ENCODE data around the gene ERMP1.
"Not testable (repeated sequence)": the region's sequence is repeated elsewhere in the genome, so short reads cannot be mapped to it uniquely, and the experiment has no call there.

ERMP1 gene

GRCh38 chr9:5790923-5791322 lies 42.0 kb downstream of the ERMP1 start:
- H3K4me3 ChIP-seq (ENCODE audit: low read length) = no peak overlapping the region
- DNase-seq (ENCODE audit: low read depth, low spot score) = peak; percentile 28

- H3K4me3 ChIP-seq (ENCODE audit: low read length) = no peak overlapping the region
Measured at GRCh38 chr9:5789489-5789888, 43.4 kb downstream of the ERMP1 start.

GRCh38 chr9:5787759-5788302 lies 45.1 kb downstream of the ERMP1 start:
- H3K4me3 ChIP-seq (ENCODE audit: low read length) = no peak overlapping the region
- DNase-seq (ENCODE audit: low read depth, low spot score) = no peak

More at GRCh38 chr9:5789489-5789888, 43.4 kb downstream of the ERMP1 start:
- no peak for DNase-seq (ENCODE audit: low read depth, low spot score)

DNA sequence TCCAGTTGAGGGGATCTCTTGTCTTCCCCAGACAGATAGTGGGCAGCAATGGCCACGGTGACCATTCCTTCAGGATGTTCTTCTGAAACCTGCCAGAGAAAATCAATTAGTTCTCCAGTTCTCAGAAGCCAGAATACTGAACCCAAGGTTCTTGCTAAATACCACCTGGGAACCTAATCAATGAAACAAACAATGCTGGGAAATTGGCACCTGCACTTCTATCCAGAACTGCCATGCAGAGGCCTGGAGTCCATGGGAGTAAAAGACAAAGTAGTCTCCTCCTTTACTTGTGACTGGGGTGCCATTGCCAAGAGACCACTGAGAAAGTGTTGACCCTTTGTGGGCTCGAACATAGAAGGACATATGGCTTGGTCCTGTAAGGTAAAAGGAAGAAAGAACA lies 45.7 kb downstream of the ERMP1 start:
- no peak for DNase-seq (ENCODE audit: low read depth, low spot score)
- H3K4me3 ChIP-seq (ENCODE audit: low read length) = no peak overlapping the region

GRCh38 chr9:5786370-5787127 lies 46.4 kb downstream of the ERMP1 start:
- H3K4me3 ChIP-seq (ENCODE audit: low read length) = no peak overlapping the region
- DNase-seq (ENCODE audit: low read depth, low spot score) = no peak

- H3K4me3 ChIP-seq (ENCODE audit: low read length) = no peak overlapping the region
- DNase-seq (ENCODE audit: low read depth, low spot score) = no peak
Measured at GRCh38 chr9:5784526-5785315, 48.2 kb downstream of the ERMP1 start.

DNA sequence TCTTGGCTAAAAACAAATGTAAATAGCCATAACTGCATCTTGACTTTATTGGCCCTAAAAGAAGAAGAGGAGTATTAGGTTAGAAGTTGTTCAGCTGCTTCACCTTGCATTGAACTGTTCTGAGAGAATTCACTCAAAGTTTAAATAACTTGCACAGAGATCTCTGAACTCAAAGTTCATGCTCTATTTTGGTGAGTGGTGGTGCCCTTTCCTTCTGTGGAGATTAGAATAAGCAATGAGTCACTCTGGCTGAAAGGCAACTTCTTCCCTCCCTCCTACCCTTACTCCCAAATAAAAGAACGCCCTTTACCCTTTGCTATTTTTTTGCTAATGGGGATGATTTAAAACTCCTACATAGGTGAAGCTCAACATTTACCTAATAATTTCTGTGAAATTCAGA lies 48.9 kb downstream of the ERMP1 start:
- DNase-seq (ENCODE audit: low read depth, low spot score) = no peak
- no peak overlapping the region for H3K4me3 ChIP-seq (ENCODE audit: low read length)

- DNase-seq (ENCODE audit: low read depth, low spot score); H3K4me3 ChIP-seq (ENCODE audit: low read length): not testable (repeated sequence)
Measured at GRCh38 chr9:5783420-5783819, 49.5 kb downstream of the ERMP1 start.

- H3K4me3 ChIP-seq (ENCODE audit: low read length); DNase-seq (ENCODE audit: low read depth, low spot score): not testable (repeated sequence)
Measured at GRCh38 chr9:5779705-5780218, 53.2 kb downstream of the ERMP1 start.

DNA sequence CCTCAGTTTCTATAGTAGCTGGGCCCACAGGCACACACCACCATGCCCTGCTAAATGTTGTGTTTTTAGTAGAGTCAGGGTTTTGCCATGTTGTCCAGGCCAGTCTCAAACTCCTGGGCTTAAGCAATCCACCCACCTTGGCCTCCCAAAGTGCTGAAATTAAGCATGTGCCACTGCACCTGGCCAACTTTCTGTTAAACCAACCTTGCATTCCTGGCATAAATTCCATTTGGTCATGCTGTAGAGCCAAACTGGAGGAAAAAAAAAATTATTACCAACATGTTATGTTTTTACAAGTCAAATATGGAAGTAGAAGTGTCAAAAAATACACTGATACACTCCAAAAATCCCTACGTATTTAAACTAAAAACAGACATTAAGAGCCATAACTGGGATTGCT lies 54.1 kb downstream of the ERMP1 start:
- no peak for DNase-seq (ENCODE audit: low read depth, low spot score)
- H3K4me3 ChIP-seq (ENCODE audit: low read length) = no peak overlapping the region

- H3K4me3 ChIP-seq (ENCODE audit: low read length) = no peak overlapping the region
- no peak for DNase-seq (ENCODE audit: low read depth, low spot score)
Measured at GRCh38 chr9:5773324-5773999, 59.5 kb downstream of the ERMP1 start.

GRCh38 chr9:5767968-5768932 lies 64.7 kb downstream of the ERMP1 start:
- peak; percentile 15 for DNase-seq (ENCODE audit: low read depth, low spot score)
- H3K4me3 ChIP-seq (ENCODE audit: low read length) = no peak overlapping the region

GRCh38 chr9:5764130-5764868 lies 68.6 kb downstream of the ERMP1 start:
- H3K4me3 ChIP-seq (ENCODE audit: low read length) = no peak overlapping the region

GRCh38 chr9:5762421-5762820 lies 70.5 kb downstream of the ERMP1 start:
- DNase-seq (ENCODE audit: low read depth, low spot score) = no peak

More at GRCh38 chr9:5764130-5764868, 68.6 kb downstream of the ERMP1 start:
- peak; percentile 18 for DNase-seq (ENCODE audit: low read depth, low spot score)

DNA sequence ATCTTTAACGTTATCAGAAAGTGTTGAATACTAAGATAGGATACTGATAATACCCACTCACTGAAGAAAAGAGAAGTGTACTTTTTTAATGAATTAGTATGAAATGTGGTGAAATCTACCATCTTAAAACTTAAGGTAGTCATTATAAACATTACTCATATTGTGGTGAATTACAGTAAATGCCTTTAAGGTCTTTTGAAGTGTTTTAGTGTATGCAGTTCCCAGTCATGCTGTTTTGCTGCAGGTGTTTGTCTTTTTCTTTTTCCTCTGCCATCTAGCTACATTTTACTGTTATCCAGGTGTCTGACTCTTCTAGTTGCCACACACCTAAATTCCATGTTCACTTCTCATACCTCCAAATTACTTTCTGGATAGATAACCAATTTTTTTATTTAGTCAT lies 72.6 kb downstream of the ERMP1 start:
- no peak overlapping the region for H3K4me3 ChIP-seq (ENCODE audit: low read length)
- no peak for DNase-seq (ENCODE audit: low read depth, low spot score)

More at GRCh38 chr9:5762421-5762820, 70.5 kb downstream of the ERMP1 start:
- no peak overlapping the region for H3K4me3 ChIP-seq (ENCODE audit: low read length)

DNA sequence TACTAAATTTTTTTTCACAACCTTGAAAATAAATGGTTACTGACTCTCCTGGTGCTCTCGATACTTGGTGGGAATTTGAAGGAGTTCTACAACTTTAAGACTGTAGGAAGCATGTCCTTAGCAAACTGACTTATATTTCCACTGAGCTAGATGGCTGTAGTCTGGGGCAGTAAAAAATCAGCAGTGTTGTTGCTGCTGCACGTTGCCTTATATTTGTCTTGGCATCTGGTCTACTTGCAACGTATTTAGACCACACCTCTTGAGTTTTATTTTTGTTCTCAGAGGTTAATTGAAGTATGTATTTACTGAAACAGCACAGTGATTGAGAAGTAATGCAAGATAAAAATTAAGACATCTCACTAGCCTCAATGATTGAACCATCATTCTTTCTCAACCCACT lies 76.3 kb downstream of the ERMP1 start:
- no peak overlapping the region for H3K4me3 ChIP-seq (ENCODE audit: low read length)
- no peak for DNase-seq (ENCODE audit: low read depth, low spot score)

GRCh38 chr9:5750569-5750968 lies 82.3 kb downstream of the ERMP1 start:
- DNase-seq (ENCODE audit: low read depth, low spot score) = no peak
- no peak overlapping the region for H3K4me3 ChIP-seq (ENCODE audit: low read length)

DNA sequence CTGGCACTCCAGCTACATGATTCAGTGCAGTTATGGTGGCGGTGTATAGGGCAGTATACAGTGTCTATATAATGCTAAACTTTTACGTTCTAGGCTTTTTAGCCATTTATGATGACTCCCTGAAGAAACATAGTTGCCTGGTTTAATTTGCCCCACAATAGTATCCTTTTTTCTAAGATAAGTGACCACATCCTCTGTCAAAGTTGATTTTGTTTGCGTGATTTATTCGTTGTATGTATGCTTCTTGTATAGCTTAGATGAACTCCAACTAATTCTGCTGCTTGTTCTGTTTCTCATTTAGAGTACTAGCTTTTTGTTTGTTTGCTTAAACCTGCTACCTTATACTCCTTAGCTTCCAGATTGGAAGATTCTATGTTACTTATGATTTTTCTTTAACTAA lies 83.6 kb downstream of the ERMP1 start:
- peak; percentile 15 for DNase-seq (ENCODE audit: low read depth, low spot score)
- H3K4me3 ChIP-seq (ENCODE audit: low read length) = no peak overlapping the region
